CD4-positive, alpha-beta T cell treated with Interleukin-17A for 1 hour (primary cell): ENCODE measurements around the gene PRKAB2.
"Not testable (repeated sequence)": the region's sequence is repeated elsewhere in the genome, so short reads cannot be mapped to it uniquely, and the experiment has no call there.

ENCODE experiments used
- DNase-seq: peaks from one replicate; pipeline ENCODE4 v3.0.0-alpha.2; 2020

PRKAB2 gene

DNA sequence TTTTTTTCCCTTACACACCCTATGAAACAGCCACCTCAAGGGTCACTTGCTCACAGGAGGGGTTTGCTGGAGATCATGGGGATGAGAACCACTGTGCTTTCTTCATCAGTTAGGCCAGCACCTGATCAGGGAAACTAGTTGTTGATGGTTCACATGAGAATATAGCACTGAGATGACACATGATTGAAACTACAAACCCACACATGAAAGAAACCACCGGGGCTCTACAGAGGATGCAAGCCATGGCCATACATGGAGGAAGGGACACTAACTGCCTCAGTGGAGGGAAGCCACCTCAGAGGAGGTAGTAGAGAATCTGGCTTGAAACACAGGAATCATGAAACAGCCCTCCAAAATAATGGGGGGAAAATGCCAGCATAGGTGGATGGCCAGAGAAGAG lies 63.2 kb downstream of the PRKAB2 start:
- no peak for DNase-seq

DNA sequence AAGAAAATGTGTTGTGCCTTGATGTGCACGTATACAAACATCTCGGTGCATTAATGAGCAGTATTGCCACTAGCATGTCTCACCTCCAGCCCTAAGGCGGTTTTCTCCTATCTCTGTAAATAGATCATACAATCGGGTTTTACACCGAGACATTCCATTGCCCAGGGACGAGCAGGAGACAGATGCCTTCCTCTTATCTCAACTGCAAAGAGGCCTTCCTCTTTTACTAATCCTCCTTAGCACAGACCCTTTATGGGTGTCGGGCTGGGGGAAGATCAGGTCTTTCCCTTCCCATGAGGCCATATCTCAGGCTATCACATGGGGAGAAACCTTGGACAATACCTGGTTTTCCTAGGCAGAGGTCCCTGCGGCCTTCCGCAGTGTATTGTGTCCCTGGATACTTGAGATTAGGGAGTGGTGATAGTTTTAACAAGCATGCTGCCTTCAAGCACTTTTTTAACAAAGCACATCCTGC lies 65.8 kb downstream of the PRKAB2 start:
- DNase-seq: not testable (repeated sequence)

DNA sequence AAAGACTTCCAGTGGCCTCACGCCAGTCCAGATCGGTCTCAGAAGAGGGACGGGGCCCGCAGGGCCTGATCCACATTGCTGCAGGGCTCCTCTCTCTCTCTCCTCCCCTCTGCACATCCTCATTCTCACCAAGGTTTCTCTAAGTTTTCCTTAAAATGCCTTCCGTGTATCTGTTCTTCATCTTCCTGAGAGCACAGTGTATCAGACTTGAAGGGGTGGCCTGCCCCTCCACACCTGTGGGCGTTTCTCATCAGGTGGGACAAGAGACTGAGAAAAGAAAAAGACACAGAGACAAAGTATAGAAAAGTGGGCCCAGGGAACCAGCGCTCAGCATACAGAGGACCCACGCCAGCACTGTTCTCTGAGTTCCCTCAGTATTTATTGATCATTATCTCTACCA lies 66.4 kb downstream of the PRKAB2 start:
- DNase-seq: no peak
